ENCODE measurements around the gene TEDC1.

Gene TEDC1

GRCh38 chr14:105452963-105453362 is 38.1 kb upstream of the TEDC1 start:
- no peak for TF ChIP-seq CTCF (IDR thresholded peaks at IDR 0.05; ENCODE audit: low read depth, low read length)
- H3K4me3 ChIP-seq (ENCODE audit: low read depth, low read length), result no peak overlapping the region

GRCh38 chr14:105453847-105454246 is 37.2 kb upstream of the TEDC1 start:
- TF ChIP-seq CTCF (IDR thresholded peaks at IDR 0.05; ENCODE audit: low read depth, low read length), result no peak
- no peak overlapping the region for H3K4me3 ChIP-seq (ENCODE audit: low read depth, low read length)

- H3K4me3 ChIP-seq (ENCODE audit: low read depth, low read length), result no peak overlapping the region
- no peak for TF ChIP-seq CTCF (IDR thresholded peaks at IDR 0.05; ENCODE audit: low read depth, low read length)
These were observed 35.9 kb upstream of the TEDC1 start for GRCh38 chr14:105455086-105455640.

- no peak for TF ChIP-seq CTCF (IDR thresholded peaks at IDR 0.05; ENCODE audit: low read depth, low read length)
- H3K4me3 ChIP-seq (ENCODE audit: low read depth, low read length), result no peak overlapping the region
These were observed 35.0 kb upstream of the TEDC1 start for GRCh38 chr14:105455766-105456660.

- TF ChIP-seq CTCF (IDR thresholded peaks at IDR 0.05; ENCODE audit: low read depth, low read length), result no peak
- no peak overlapping the region for H3K4me3 ChIP-seq (ENCODE audit: low read depth, low read length)
These were observed 34.1 kb upstream of the TEDC1 start for GRCh38 chr14:105456736-105457617.

GRCh38 chr14:105458010-105458409 is 33.0 kb upstream of the TEDC1 start:
- no peak for TF ChIP-seq CTCF (IDR thresholded peaks at IDR 0.05; ENCODE audit: low read depth, low read length)
- H3K4me3 ChIP-seq (ENCODE audit: low read depth, low read length), result no peak overlapping the region

Data from WI38 (cell line).